GM19328 (cell line): ENCODE measurements around the gene L3MBTL4.
"Not testable (repeated sequence)": the region's sequence is repeated elsewhere in the genome, so short reads cannot be mapped to it uniquely, and the experiment has no call there.

Experiments
- ATAC-seq: cut with Tn5 transposase; IDR thresholded peaks from one replicate; pipeline ENCODE4 v1.9.1; 2021; ENCODE audit warnings: mild to moderate bottlenecking, moderate library complexity; ENCODE audit not compliant: unreplicated experiment

Gene L3MBTL4

GRCh38 chr18:6406910-6407470 is 7.7 kb downstream of the L3MBTL4 start:
- ATAC-seq = no peak

GRCh38 chr18:6406075-6406909 is 8.4 kb downstream of the L3MBTL4 start:
- no peak for ATAC-seq

- no peak for ATAC-seq
Measured at GRCh38 chr18:6405237-6406074, 9.3 kb downstream of the L3MBTL4 start.

- ATAC-seq = no peak
Measured at GRCh38 chr18:6404834-6405233, 9.9 kb downstream of the L3MBTL4 start.

- ATAC-seq = no peak
Measured at GRCh38 chr18:6401687-6402086, 13.0 kb downstream of the L3MBTL4 start.

GRCh38 chr18:6399776-6400175 is 14.9 kb downstream of the L3MBTL4 start:
- no peak for ATAC-seq

GRCh38 chr18:6397931-6398566 is 16.7 kb downstream of the L3MBTL4 start:
- no peak for ATAC-seq

GRCh38 chr18:6396847-6397246 is 17.9 kb downstream of the L3MBTL4 start:
- no peak for ATAC-seq

GRCh38 chr18:6396276-6396675 is 18.4 kb downstream of the L3MBTL4 start:
- no peak for ATAC-seq

GRCh38 chr18:6389005-6389404 is 25.7 kb downstream of the L3MBTL4 start:
- no peak for ATAC-seq

- no peak for ATAC-seq
Measured at GRCh38 chr18:6382963-6383362, 31.7 kb downstream of the L3MBTL4 start.

GRCh38 chr18:6377473-6377872 is 37.2 kb downstream of the L3MBTL4 start:
- ATAC-seq = not testable (repeated sequence)

GRCh38 chr18:6376433-6377229 is 38.1 kb downstream of the L3MBTL4 start:
- no peak for ATAC-seq

GRCh38 chr18:6374935-6375529 is 39.7 kb downstream of the L3MBTL4 start:
- ATAC-seq = no peak

- ATAC-seq = no peak
Measured at GRCh38 chr18:6374340-6374739, 40.4 kb downstream of the L3MBTL4 start.

GRCh38 chr18:6373187-6373586 is 41.5 kb downstream of the L3MBTL4 start:
- no peak for ATAC-seq

GRCh38 chr18:6370886-6371635 is 43.6 kb downstream of the L3MBTL4 start:
- ATAC-seq = no peak

- ATAC-seq = no peak
Measured at GRCh38 chr18:6370410-6370809, 44.3 kb downstream of the L3MBTL4 start.

GRCh38 chr18:6368017-6368416 is 46.7 kb downstream of the L3MBTL4 start:
- no peak for ATAC-seq
